BLaER1 treated with 17β-estradiol and CSF1 and Interleukin-3, amounts not matched to agents 10 nM and 100 nM (cell line): Measurements from ENCODE around the gene ADGRB3.
"Not testable (repeated sequence)": the region's sequence is repeated elsewhere in the genome, so short reads cannot be mapped to it uniquely, and the experiment has no call there.

Experiments used
- H3K27ac ChIP-seq, 11 experiments: shearing (Covaris generic); formaldehyde crosslinking; 2 replicates each; pipeline ENCODE4 v1.8.1; 2022
- H3K27me3 ChIP-seq, 11 experiments: shearing (Covaris generic); formaldehyde crosslinking; 2 replicates each; pipeline ENCODE4 v1.8.1; 2022
- H3K36me3 ChIP-seq, 11 experiments: shearing (Covaris generic); formaldehyde crosslinking; 2 replicates each; pipeline ENCODE4 v1.8.1; 2022
- H3K4me1 ChIP-seq, 10 experiments: shearing (Covaris generic); formaldehyde crosslinking; 2 replicates each; pipeline ENCODE4 v1.8.1; 2022
- H3K4me2 ChIP-seq, 11 experiments: shearing (Covaris generic); formaldehyde crosslinking; 2 replicates each; pipeline ENCODE4 v1.8.1; 2022
- H3K4me3 ChIP-seq, 10 experiments: shearing (Covaris generic); formaldehyde crosslinking; 2 replicates each; pipeline ENCODE4 v1.8.1; 2022
- H3K9ac ChIP-seq, 11 experiments: shearing (Covaris generic); formaldehyde crosslinking; 2 replicates each; pipeline ENCODE4 v1.8.1; 2022
- H3K9me3 ChIP-seq, 11 experiments: shearing (Covaris generic); formaldehyde crosslinking; replicated peaks in 1 of 11; 2 replicates each; pipeline ENCODE4 v1.8.1; 2022
- H4K20me1 ChIP-seq, 11 experiments: shearing (Covaris generic); formaldehyde crosslinking; 2 replicates each; pipeline ENCODE4 v1.8.1; 2022
- Cebpa-rat ChIP-seq, 11 experiments: shearing (Covaris generic); IDR thresholded peaks; 2 replicates each; pipeline ENCODE4 v1.8.1; 2022

The ADGRB3 gene

DNA sequence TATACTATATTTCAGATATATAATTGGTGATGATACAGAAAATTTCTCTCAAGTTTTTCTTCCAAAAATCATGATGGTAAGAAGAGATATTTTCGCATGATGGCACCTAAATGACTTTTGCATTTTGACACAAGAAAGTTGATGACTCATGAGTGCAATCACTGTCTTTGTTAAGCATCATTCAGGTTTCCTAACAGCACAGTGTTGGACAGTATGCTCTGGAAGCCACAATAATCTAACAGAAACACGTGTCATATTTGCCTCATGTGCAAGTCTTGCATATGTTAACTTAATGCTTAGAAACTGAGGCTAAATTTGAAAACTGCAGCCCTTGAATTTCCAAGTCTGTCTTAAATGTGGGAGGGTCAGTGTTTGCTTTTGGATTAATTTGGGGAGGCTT lies 628.2 kb downstream of the ADGRB3 start:
- no peaks in the 10 kb centered on the region for H4K20me1 ChIP-seq
- H3K4me3 ChIP-seq: no peak overlapping the region
- H3K4me1 ChIP-seq: no peaks in the 10 kb centered on the region
- no peaks in the 10 kb centered on the region for H3K9me3 ChIP-seq
- H3K27me3 ChIP-seq: no peaks in the 10 kb centered on the region
- no peak overlapping the region for H3K4me2 ChIP-seq
- no peak overlapping the region for H3K9ac ChIP-seq
- no peaks in the 10 kb centered on the region for H3K36me3 ChIP-seq
- no peak overlapping the region for H3K27ac ChIP-seq
- TF ChIP-seq Cebpa-rat (IDR thresholded peaks at IDR 0.05): no peak

DNA sequence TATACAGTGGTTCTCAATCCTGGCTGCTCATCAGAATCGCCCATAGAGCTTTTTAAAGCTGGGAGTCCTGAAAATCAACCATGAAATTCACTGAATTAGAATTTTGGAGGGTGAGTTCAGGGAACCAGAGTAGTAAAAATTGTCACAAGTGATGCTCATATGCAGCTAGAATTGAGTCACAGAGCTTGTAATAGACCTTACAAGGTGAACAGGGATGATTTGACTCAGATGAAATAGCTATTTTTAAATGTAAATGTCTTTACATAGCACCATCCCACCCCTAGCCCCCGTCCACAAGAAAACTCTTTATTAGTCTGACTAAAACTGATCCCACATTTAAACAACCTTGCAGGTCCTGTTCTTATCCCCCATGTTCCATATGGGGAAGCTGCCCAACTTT lies 630.0 kb downstream of the ADGRB3 start:
- no peak overlapping the region for H3K9ac ChIP-seq

GRCh38 chr6:69265706-69266105 lies 630.6 kb downstream of the ADGRB3 start:
- Histone ChIP-seq H3K27me3 (no peaks in the 10 kb centered on the region), H3K9me3 (no peaks in the 10 kb centered on the region), H3K4me3 (no peak overlapping the region), H3K27ac (no peak overlapping the region), H4K20me1 (no peaks in the 10 kb centered on the region), H3K4me1 (no peaks in the 10 kb centered on the region), H3K36me3 (no peaks in the 10 kb centered on the region), H3K9ac (no peak overlapping the region), H3K4me2 (no peak overlapping the region)
- no peak for TF ChIP-seq Cebpa-rat (IDR thresholded peaks at IDR 0.05)

More for the DNA sequence above, 630.0 kb downstream of the ADGRB3 start:
- TF ChIP-seq Cebpa-rat (IDR thresholded peaks at IDR 0.05): no peak
- Histone ChIP-seq H3K27ac (no peak overlapping the region), H3K4me1 (no peaks in the 10 kb centered on the region), H3K36me3 (no peaks in the 10 kb centered on the region), H3K4me3 (no peak overlapping the region), H3K4me2 (no peak overlapping the region), H4K20me1 (no peaks in the 10 kb centered on the region), H3K27me3 (no peaks in the 10 kb centered on the region), H3K9me3 (no peaks in the 10 kb centered on the region)

DNA sequence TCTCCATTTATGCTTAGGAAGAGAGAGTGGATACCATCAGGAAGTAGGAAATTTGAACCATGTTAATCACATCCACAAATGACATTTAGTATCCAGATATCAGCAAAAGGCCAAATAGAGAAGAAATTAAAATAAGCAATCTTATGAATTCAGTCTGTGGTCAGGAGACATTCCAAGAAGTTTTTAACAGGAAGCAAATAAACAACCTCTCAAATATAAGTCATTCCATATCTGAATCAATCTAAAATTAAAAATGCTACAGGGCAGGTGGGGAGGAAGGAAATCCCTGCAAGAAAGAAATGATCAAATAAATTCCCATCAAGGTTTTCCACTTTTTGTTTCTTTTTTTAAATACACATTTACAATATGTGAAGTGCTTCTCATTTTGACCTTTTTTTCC lies 641.1 kb downstream of the ADGRB3 start:
- Histone ChIP-seq H3K27ac (no peak overlapping the region), H3K4me1 (no peaks in the 10 kb centered on the region), H3K9ac (no peak overlapping the region), H3K9me3 (no peaks in the 10 kb centered on the region), H3K4me2 (no peak overlapping the region), H3K36me3 (no peaks in the 10 kb centered on the region), H3K4me3 (no peak overlapping the region), H3K27me3 (no peaks in the 10 kb centered on the region), H4K20me1 (0 out of 22 replicates have a peak, but pooled peaks cover 0 to under 1% (median 0%) of the 10 kb centered on the region in 11 experiments)
- no peak for TF ChIP-seq Cebpa-rat (IDR thresholded peaks at IDR 0.05)

GRCh38 chr6:69279805-69280204 lies 644.7 kb downstream of the ADGRB3 start:
- Histone ChIP-seq H3K27me3 (no peaks in the 10 kb centered on the region), H3K27ac (no peak overlapping the region), H3K9ac (no peak overlapping the region), H3K36me3 (no peaks in the 10 kb centered on the region), H3K4me3 (no peak overlapping the region), H3K9me3 (no peaks in the 10 kb centered on the region), H4K20me1 (0 out of 22 replicates have a peak, but pooled peaks cover 0 to 6% (median 0%) of the 10 kb centered on the region in 11 experiments), H3K4me1 (no peaks in the 10 kb centered on the region), H3K4me2 (no peak overlapping the region)
- TF ChIP-seq Cebpa-rat (IDR thresholded peaks at IDR 0.05): no peak

DNA sequence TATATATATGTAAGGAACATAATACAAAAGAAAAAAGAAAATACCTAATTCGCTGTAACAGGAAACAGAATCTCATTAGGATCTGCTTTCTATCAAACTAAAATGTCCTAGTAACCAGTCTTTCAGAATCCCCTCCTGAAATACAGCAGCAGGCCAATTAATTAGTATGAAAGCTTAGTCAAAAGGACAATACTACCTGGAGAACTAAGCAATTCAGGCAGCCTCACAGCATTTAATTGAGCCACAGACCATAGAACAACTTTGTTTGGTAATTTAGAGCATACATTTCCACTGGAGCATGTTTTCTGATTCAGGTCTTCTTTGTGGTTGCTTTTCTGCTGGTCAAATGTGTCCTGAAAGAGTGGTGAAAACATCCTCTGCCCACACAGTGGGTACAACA lies 645.8 kb downstream of the ADGRB3 start:
- Histone ChIP-seq H3K27me3 (no peaks in the 10 kb centered on the region), H3K4me2 (no peak overlapping the region), H3K36me3 (no peaks in the 10 kb centered on the region), H3K9me3 (no peaks in the 10 kb centered on the region), H3K27ac (no peak overlapping the region), H3K4me3 (no peak overlapping the region), H4K20me1 (0 out of 22 replicates have a peak, but pooled peaks cover 0 to 6% (median 0%) of the 10 kb centered on the region in 11 experiments), H3K9ac (no peak overlapping the region), H3K4me1 (no peaks in the 10 kb centered on the region)
- TF ChIP-seq Cebpa-rat (IDR thresholded peaks at IDR 0.05): no peak

GRCh38 chr6:69284176-69284730 lies 649.2 kb downstream of the ADGRB3 start:
- H3K4me3 ChIP-seq: no peak overlapping the region
- no peak overlapping the region for H3K27ac ChIP-seq
- TF ChIP-seq Cebpa-rat (IDR thresholded peaks at IDR 0.05): no peak
- H4K20me1 ChIP-seq: 0 out of 22 replicates have a peak, but pooled peaks cover 0 to 6% (median 0%) of the 10 kb centered on the region in 11 experiments
- H3K27me3 ChIP-seq: no peaks in the 10 kb centered on the region
- no peak overlapping the region for H3K9ac ChIP-seq
- H3K9me3 ChIP-seq: no peaks in the 10 kb centered on the region
- H3K4me2 ChIP-seq: no peak overlapping the region
- H3K4me1 ChIP-seq: no peaks in the 10 kb centered on the region; a peak in 1 of 20 replicates
- H3K36me3 ChIP-seq: no peaks in the 10 kb centered on the region

DNA sequence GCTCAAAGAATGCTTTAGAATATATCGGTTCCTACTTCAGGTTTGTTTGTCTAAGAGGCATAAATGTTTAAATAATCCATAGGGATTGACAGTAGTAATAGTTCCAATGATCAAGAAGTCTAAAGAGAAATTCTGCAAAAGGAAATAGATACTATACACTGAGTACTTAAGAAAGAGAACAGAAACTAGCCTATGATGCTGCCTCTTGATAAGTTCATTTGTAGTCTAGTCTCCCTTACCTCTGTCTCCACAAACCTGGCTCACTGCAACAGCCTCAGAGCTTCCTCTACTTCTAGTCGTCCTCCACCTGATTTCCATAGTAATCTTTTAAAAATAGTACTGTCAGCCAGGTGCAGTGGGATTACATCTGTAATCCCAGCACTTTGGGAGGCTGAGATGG lies 650.0 kb downstream of the ADGRB3 start:
- H3K4me2 ChIP-seq: no peak overlapping the region
- no peak overlapping the region for H3K27ac ChIP-seq
- H3K9me3 ChIP-seq: no peaks in the 10 kb centered on the region
- no peak for TF ChIP-seq Cebpa-rat (IDR thresholded peaks at IDR 0.05)
- no peaks in the 10 kb centered on the region for H3K27me3 ChIP-seq
- H3K4me1 ChIP-seq: peaks cover 5 to 8% (median 7%) of the 10 kb centered on the region in 10 experiments; a peak in 17 of 20 replicates
- H3K36me3 ChIP-seq: no peaks in the 10 kb centered on the region
- no peak overlapping the region for H3K9ac ChIP-seq
- no peak overlapping the region for H3K4me3 ChIP-seq
- H4K20me1 ChIP-seq: 0 out of 22 replicates have a peak, but pooled peaks cover 0 to 6% (median 0%) of the 10 kb centered on the region in 11 experiments

DNA sequence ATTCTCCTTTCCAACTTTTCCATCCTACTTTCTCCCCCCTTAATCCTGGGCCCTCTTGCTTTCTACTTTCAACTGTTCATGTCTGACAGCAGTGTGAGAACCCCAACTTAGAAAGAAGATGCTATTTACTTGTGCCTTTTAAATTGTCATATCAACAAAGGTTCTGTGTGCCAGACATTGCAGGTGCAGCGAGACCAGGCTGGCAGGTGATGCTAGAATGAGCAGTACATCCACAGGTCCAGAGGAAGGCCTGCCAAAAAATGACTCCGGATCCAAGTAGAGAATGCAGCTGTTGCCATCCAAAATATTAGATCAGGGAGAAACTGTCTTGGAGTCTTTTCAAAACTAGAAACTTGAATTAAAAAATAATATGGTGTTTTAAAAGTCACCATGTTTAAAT lies 651.2 kb downstream of the ADGRB3 start:
- Histone ChIP-seq H3K4me2 (no peak overlapping the region), H3K27me3 (no peaks in the 10 kb centered on the region), H4K20me1 (0 out of 22 replicates have a peak, but pooled peaks cover 0 to 4% (median 0%) of the 10 kb centered on the region in 11 experiments), H3K4me3 (no peak overlapping the region), H3K9me3 (no peaks in the 10 kb centered on the region), H3K27ac (no peak overlapping the region), H3K36me3 (no peaks in the 10 kb centered on the region), H3K9ac (no peak overlapping the region), H3K4me1 (peaks cover 8 to 12% (median 11%) of the 10 kb centered on the region in 10 experiments; a peak in 18 of 20 replicates)
- no peak for TF ChIP-seq Cebpa-rat (IDR thresholded peaks at IDR 0.05)

DNA sequence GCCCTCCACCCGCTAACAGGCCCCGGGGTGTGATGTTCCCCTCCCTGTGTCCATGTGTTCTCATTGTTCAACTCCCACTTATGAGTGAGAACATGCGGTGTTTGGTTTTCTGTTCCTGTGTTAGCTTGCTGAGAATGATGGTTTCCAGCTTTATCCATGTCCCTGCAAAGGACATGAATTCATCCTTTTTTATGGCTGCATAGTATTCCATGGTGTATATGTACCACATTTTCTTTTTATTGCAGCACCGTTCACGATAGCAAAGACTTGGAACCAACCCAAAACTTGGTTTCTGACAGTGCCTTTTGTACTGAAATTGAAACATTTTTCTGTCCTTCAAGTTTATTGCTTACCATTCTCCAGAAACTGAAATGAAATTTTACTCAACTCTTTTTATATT lies 653.1 kb downstream of the ADGRB3 start:
- not testable (repeated sequence) for H3K27ac ChIP-seq, H3K9ac ChIP-seq, H3K27me3 ChIP-seq, H3K4me2 ChIP-seq, H4K20me1 ChIP-seq, H3K4me3 ChIP-seq, H3K9me3 ChIP-seq, H3K36me3 ChIP-seq
- peaks cover 8 to 12% (median 11%) of the 10 kb centered on the region in 10 experiments; a peak in 18 of 20 replicates for H3K4me1 ChIP-seq
